WTC11 (cell line): ENCODE results near the gene ARMH1. TPM values are rescaled to one million over a fixed set of nuclear protein-coding genes. Genes with fewer than 3 reads are reported as not detected.

Experiments used
- ATAC-seq: fragments of 200-7000 bp; cut with Tn5 transposase; 2 replicates; pipeline ENCODE4 v1.10.0; 2021; ENCODE audit warnings: mild to moderate bottlenecking, moderate library complexity
- CTCF ChIA-PET: fragments of 300-600 bp; sonication (Branson Sonifier 250); formaldehyde crosslinking; loops from one replicate; lab custom pipeline; 2021; ENCODE audit warnings: antibody characterized with exemption; lab: Charles Lee
- POLR2A ChIA-PET: fragments of 350-600 bp; sonication (Branson Sonifier 250); formaldehyde crosslinking; loops from one replicate; lab custom pipeline; 2021; ENCODE audit warnings: antibody characterized with exemption; lab: Charles Lee
- DNase-seq: peaks from one replicate; pipeline ENCODE4 v3.0.0; 2021; ENCODE audit warnings: low spot score
- H3K27ac Mint-ChIP-seq: 2 replicates; pipeline ENCODE4 v1.8.0; 2021; ENCODE audit warnings: mixed read lengths
- H3K27me3 Mint-ChIP-seq: 2 replicates; pipeline ENCODE4 v1.8.0; 2021; ENCODE audit warnings: low read depth, mild to moderate bottlenecking, moderate library complexity, mixed read lengths
- H3K36me3 Mint-ChIP-seq: 2 replicates; pipeline ENCODE4 v1.8.0; 2021; ENCODE audit warnings: mixed read lengths
- H3K4me1 Mint-ChIP-seq: 2 replicates; pipeline ENCODE4 v1.8.0; 2022; ENCODE audit warnings: mixed read lengths
- H3K4me3 Mint-ChIP-seq: 2 replicates; pipeline ENCODE4 v1.8.0; 2021; ENCODE audit warnings: mild to moderate bottlenecking, moderate library complexity, mixed read lengths
- H3K9me3 Mint-ChIP-seq: 2 replicates; pipeline ENCODE4 v1.8.0; 2021; ENCODE audit warnings: mixed read lengths
- CDX4 ChIP-seq: fragments of 250-450 bp; sonication (Bioruptor Pico); IDR thresholded peaks from 2 replicates; pipeline ENCODE4 v1.9.0; 2021; ENCODE audit warnings: moderate library complexity, mild to moderate bottlenecking, inconsistent platforms, borderline replicate concordance
- CTCF ChIP-seq: fragments of 200-600 bp; IDR thresholded peaks from 2 replicates; pipeline ENCODE4 v1.8.0; 2022; ENCODE audit warnings: antibody characterized with exemption
- E2F4 ChIP-seq: sonication (generic); formaldehyde crosslinking; IDR thresholded peaks from 2 replicates; pipeline ENCODE4 v1.8.1; 2022; ENCODE audit warnings: low read depth, mild to moderate bottlenecking, moderate library complexity, missing genetic modification reagents, borderline replicate concordance
- EMX1 ChIP-seq: fragments of 250-450 bp; sonication (Bioruptor Pico); IDR thresholded peaks from 2 replicates; pipeline ENCODE4 v1.8.0; 2021; ENCODE audit warnings: mild to moderate bottlenecking
- ERG ChIP-seq: fragments of 250-450 bp; sonication (Bioruptor Pico); IDR thresholded peaks from 2 replicates; pipeline ENCODE4 v1.8.0; 2021; ENCODE audit warnings: mild to moderate bottlenecking
- GRHL2 ChIP-seq: fragments of 250-450 bp; sonication (Bioruptor Pico); IDR thresholded peaks from 2 replicates; pipeline ENCODE4 v1.8.0; 2022; ENCODE audit warnings: mild to moderate bottlenecking, moderate library complexity; ENCODE audit not compliant: insufficient replicate concordance, severe bottlenecking
- HMGA2 ChIP-seq: fragments of 250-450 bp; sonication (Bioruptor Pico); IDR thresholded peaks from 2 replicates; pipeline ENCODE4 v1.4.0; 2021; ENCODE audit warnings: mild to moderate bottlenecking, moderate library complexity
- JAZF1 ChIP-seq: fragments of 250-450 bp; sonication (Bioruptor Pico); IDR thresholded peaks from 2 replicates; pipeline ENCODE4 v1.9.0; 2021; ENCODE audit warnings: moderate library complexity, mild to moderate bottlenecking, inconsistent platforms
- NFYB ChIP-seq: sonication (generic); formaldehyde crosslinking; conservative IDR thresholded peaks from 2 replicates; pipeline ENCODE4 v1.8.0; 2022; ENCODE audit warnings: low read depth, missing genetic modification reagents
- NR2C2 ChIP-seq: sonication (generic); formaldehyde crosslinking; IDR thresholded peaks from 2 replicates; pipeline ENCODE4 v1.8.0; 2022; ENCODE audit warnings: mild to moderate bottlenecking, missing genetic modification reagents
- RELA ChIP-seq: sonication (generic); formaldehyde crosslinking; IDR thresholded peaks from 2 replicates; pipeline ENCODE4 v1.8.1; 2022; ENCODE audit warnings: missing genetic modification reagents, mild to moderate bottlenecking, borderline replicate concordance
- RORB ChIP-seq: fragments of 250-450 bp; sonication (Bioruptor Pico); IDR thresholded peaks from 2 replicates; pipeline ENCODE4 v1.9.0; 2021; ENCODE audit warnings: mild to moderate bottlenecking
- SP1 ChIP-seq: sonication (generic); formaldehyde crosslinking; conservative IDR thresholded peaks from 2 replicates; pipeline ENCODE4 v1.8.1; 2022; ENCODE audit warnings: missing genetic modification reagents
- USF2 ChIP-seq: sonication (generic); formaldehyde crosslinking; IDR thresholded peaks from 2 replicates; pipeline ENCODE4 v1.8.1; 2023; ENCODE audit warnings: mild to moderate bottlenecking, missing genetic modification reagents, moderate library complexity
- ZBTB43 ChIP-seq: sonication (generic); formaldehyde crosslinking; IDR thresholded peaks from 2 replicates; pipeline ENCODE4 v1.8.1; 2023; ENCODE audit warnings: mild to moderate bottlenecking, missing genetic modification reagents
- ZNF219 ChIP-seq: sonication (generic); formaldehyde crosslinking; IDR thresholded peaks from 2 replicates; pipeline ENCODE4 v1.8.0; 2023; ENCODE audit warnings: missing genetic modification reagents, mild to moderate bottlenecking, borderline replicate concordance
- ZNF263 ChIP-seq: sonication (generic); formaldehyde crosslinking; IDR thresholded peaks from 2 replicates; pipeline ENCODE4 v1.8.1; 2022; ENCODE audit warnings: low read depth, mild to moderate bottlenecking, moderate library complexity, missing genetic modification reagents
- ZNF396 ChIP-seq: fragments of 250-450 bp; sonication (Bioruptor Pico); IDR thresholded peaks from 2 replicates; pipeline ENCODE4 v1.8.0; 2021; ENCODE audit warnings: mild to moderate bottlenecking, moderate library complexity, borderline replicate concordance
- total RNA-seq: library from RNA; stranded (reverse); gene quantifications from 3 replicates; pipeline ENCODE4 v1.2.3, GENCODE V29; 2021

The ARMH1 gene
- total RNA-seq, 1 experiment from 2014 or later = 0.74 TPM

GRCh38 chr1:44651069-44651468, 23.4 kb upstream of the ARMH1 start:
- peaks cover 26% of the 10 kb centered on the region for H3K36me3 Mint-ChIP-seq
- no peaks in the 10 kb centered on the region for H3K9me3 Mint-ChIP-seq
- TF ChIP-seq E2F4 (CRISPR knock-in tag) = no peak
- no peak for TF ChIP-seq USF2 (CRISPR knock-in tag)
- TF ChIP-seq ZNF219 (CRISPR knock-in tag) = no peak
- TF ChIP-seq ZNF396 (CRISPR knock-in tag) = no peak
- no peak for TF ChIP-seq HMGA2 (CRISPR knock-in tag)
- TF ChIP-seq ZBTB43 (CRISPR knock-in tag) = no peak
- no peak for TF ChIP-seq EMX1 (CRISPR knock-in tag)
- no peak for TF ChIP-seq ERG
- no peak for TF ChIP-seq NFYB (CRISPR knock-in tag)
- no peak for TF ChIP-seq ZNF263 (CRISPR knock-in tag)
- no peak for TF ChIP-seq CDX4 (CRISPR knock-in tag)
- no peak for TF ChIP-seq RELA (CRISPR knock-in tag)
- no peak for TF ChIP-seq CTCF
- TF ChIP-seq JAZF1 (CRISPR knock-in tag) = no peak
- TF ChIP-seq NR2C2 (CRISPR knock-in tag) = no peak
- no peak for TF ChIP-seq GRHL2 (CRISPR knock-in tag)
- no peak for TF ChIP-seq RORB (CRISPR knock-in tag)
- no peak for TF ChIP-seq SP1
- H3K27me3 Mint-ChIP-seq = no peaks in the 10 kb centered on the region
- CTCF ChIA-PET = interaction anchor here (0.6 to 5.4 kb wide), 17 partner anchors 10 to 1887 kb away, joined by 3 to 112 read pairs (median 9); partner anchors contain the start of genes ARMH1 and TMEM53
- peaks cover 26% of the 10 kb centered on the region for H3K4me1 Mint-ChIP-seq
- ATAC-seq (no peak), DNase-seq (no peak)
- H3K27ac Mint-ChIP-seq = no peak overlapping the region
- no peak overlapping the region for H3K4me3 Mint-ChIP-seq
- POLR2A ChIA-PET = interaction anchor here (0.7 to 1.4 kb wide), 4 partner anchors 19 to 433 kb away, joined by 3 to 5 read pairs (median 4); no protein-coding TSS in a partner anchor
